MCF 10A (cell line): ENCODE measurements around the gene PRKG1. TPM values are rescaled to one million over a fixed set of nuclear protein-coding genes. Genes with fewer than 3 reads are reported as not detected.

Source experiments
- BruUV-seq: library from RNA; stranded (reverse); fragments of 400-500 nt; replicated peaks from 2 replicates; lab custom pipeline; 2021; lab: Mats Ljungman, UMichigan
- CTCF ChIA-PET: fragments of 300-600 bp; sonication (Branson Sonifier 250); formaldehyde crosslinking; extraction: SDS; loops from one replicate; lab custom pipeline; 2021; ENCODE audit warnings: antibody characterized with exemption, inconsistent platforms; lab: Yijun Ruan, JAX
- POLR2A ChIA-PET: fragments of 300-600, 350-650 bp; sonication (Branson Sonifier 250); formaldehyde crosslinking; extraction: SDS; loops from one replicate; lab custom pipeline; 2020; ENCODE audit warnings: antibody characterized with exemption, inconsistent platforms; lab: Yijun Ruan, JAX
- DNase-seq: peaks from one replicate; pipeline ENCODE4 v3.0.0-alpha.2; 2018; ENCODE audit not compliant: unreplicated experiment
- H3K27ac Mint-ChIP-seq: one replicate; pipeline ENCODE4 v1.8.0; 2022; ENCODE audit warnings: mild to moderate bottlenecking, low read depth, mixed read lengths; ENCODE audit not compliant: unreplicated experiment
- H3K27me3 Mint-ChIP-seq: one replicate; pipeline ENCODE4 v1.8.0; 2022; ENCODE audit warnings: mixed read lengths; ENCODE audit not compliant: insufficient read depth, unreplicated experiment
- H3K36me3 Mint-ChIP-seq: one replicate; pipeline ENCODE4 v1.8.0; 2022; ENCODE audit warnings: mild to moderate bottlenecking, moderate library complexity, mixed read lengths; ENCODE audit not compliant: insufficient read depth, unreplicated experiment
- H3K4me1 Mint-ChIP-seq: one replicate; pipeline ENCODE4 v1.8.0; 2022; ENCODE audit warnings: mixed read lengths; ENCODE audit not compliant: insufficient read depth, unreplicated experiment
- H3K4me3 Mint-ChIP-seq: one replicate; pipeline ENCODE4 v1.8.0; 2022; ENCODE audit warnings: mild to moderate bottlenecking, moderate library complexity, mixed read lengths; ENCODE audit not compliant: unreplicated experiment
- H3K9me3 Mint-ChIP-seq: one replicate; pipeline ENCODE4 v1.8.0; 2022; ENCODE audit warnings: mixed read lengths; ENCODE audit not compliant: unreplicated experiment
- intact Hi-C: fragments of 100-400 bp; cut with micrococcal nuclease; formaldehyde crosslinking; loops from 2 replicates; pipeline ENCODE4 v1.14.1; 2022
- total RNA-seq: library from RNA; stranded (reverse); gene quantifications from 2 replicates; pipeline ENCODE4 v1.2.3, GENCODE V29; 2022
- TF ChIP-seq, protein P1 (sequence below): fragments of 200-600 bp; IDR thresholded peaks from one replicate; pipeline ENCODE4 v1.8.0; 2022; ENCODE audit warnings: antibody characterized with exemption, mild to moderate bottlenecking; ENCODE audit not compliant: unreplicated experiment

Gene PRKG1
- total RNA-seq, 1 experiment from 2014 or later, result 0.09 TPM

DNA sequence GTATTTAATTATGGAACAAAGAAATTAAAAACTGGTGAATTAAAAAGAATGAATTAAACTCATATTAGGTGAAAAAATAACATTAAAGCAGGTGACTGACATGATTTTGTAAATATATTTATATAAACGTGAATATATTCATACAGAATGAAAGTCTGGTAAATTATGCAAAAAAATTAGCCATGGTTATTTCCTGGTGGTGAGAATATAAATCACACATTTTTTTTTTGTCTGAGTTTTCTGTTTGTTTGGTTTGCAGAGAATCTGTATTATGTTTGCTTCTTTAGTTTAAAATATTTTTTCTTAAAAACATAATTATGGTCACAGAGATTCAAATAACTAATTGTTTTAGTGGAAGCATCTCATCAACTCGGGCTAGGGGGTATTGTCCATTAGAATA is 698.1 kb downstream of the PRKG1 start:
- H3K36me3 Mint-ChIP-seq, result no peaks in the 10 kb centered on the region
- H3K4me1 Mint-ChIP-seq, result no peaks in the 10 kb centered on the region
- BruUV-seq, result no TSS peak
- intact Hi-C loops, result no loop called here
- H3K9me3 Mint-ChIP-seq, result no peaks in the 10 kb centered on the region
- no peaks in the 10 kb centered on the region for H3K27me3 Mint-ChIP-seq
- TF ChIP-seq, protein P1, sequence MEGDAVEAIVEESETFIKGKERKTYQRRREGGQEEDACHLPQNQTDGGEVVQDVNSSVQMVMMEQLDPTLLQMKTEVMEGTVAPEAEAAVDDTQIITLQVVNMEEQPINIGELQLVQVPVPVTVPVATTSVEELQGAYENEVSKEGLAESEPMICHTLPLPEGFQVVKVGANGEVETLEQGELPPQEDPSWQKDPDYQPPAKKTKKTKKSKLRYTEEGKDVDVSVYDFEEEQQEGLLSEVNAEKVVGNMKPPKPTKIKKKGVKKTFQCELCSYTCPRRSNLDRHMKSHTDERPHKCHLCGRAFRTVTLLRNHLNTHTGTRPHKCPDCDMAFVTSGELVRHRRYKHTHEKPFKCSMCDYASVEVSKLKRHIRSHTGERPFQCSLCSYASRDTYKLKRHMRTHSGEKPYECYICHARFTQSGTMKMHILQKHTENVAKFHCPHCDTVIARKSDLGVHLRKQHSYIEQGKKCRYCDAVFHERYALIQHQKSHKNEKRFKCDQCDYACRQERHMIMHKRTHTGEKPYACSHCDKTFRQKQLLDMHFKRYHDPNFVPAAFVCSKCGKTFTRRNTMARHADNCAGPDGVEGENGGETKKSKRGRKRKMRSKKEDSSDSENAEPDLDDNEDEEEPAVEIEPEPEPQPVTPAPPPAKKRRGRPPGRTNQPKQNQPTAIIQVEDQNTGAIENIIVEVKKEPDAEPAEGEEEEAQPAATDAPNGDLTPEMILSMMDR, result no peak
- CTCF ChIA-PET, result no interaction called here
- POLR2A ChIA-PET, result no interaction called here
- H3K27ac Mint-ChIP-seq, result no peak overlapping the region
- no peak overlapping the region for H3K4me3 Mint-ChIP-seq
- no peak for DNase-seq

DNA sequence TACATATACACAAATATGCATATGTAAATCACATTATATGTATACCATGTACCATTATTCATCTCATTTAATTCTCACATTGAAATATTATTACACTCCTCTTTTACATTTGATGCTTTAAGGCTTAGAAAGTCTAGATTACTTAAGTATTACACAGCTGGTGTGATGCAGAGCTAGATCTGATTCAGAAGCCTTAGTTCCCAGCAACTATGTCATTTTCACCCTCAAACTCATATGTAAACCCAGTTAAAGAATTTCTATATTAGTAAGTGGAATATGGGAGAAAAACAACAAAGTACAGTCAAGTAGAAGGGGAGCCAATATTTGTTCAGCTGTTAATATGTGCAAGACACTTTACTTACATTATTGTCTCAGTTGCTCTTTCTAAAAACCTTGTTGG is 699.4 kb downstream of the PRKG1 start:
- CTCF ChIA-PET, result interaction anchor here (1.2 to 1.4 kb wide), 2 partner anchors 187 to 352 kb away, joined by 3 to 7 read pairs; no protein-coding TSS in a partner anchor
- DNase-seq, result no peak
- H3K36me3 Mint-ChIP-seq, result no peaks in the 10 kb centered on the region
- BruUV-seq, result no TSS peak
- POLR2A ChIA-PET, result no interaction called here
- no peak overlapping the region for H3K4me3 Mint-ChIP-seq
- no peak overlapping the region for H3K27ac Mint-ChIP-seq
- no peaks in the 10 kb centered on the region for H3K4me1 Mint-ChIP-seq
- intact Hi-C loops, result no loop called here
- no peaks in the 10 kb centered on the region for H3K27me3 Mint-ChIP-seq
- TF ChIP-seq, protein P1, result no peak
- no peaks in the 10 kb centered on the region for H3K9me3 Mint-ChIP-seq

GRCh38 chr10:51783941-51784340 is 709.7 kb downstream of the PRKG1 start:
- DNase-seq, result no peak
- H3K36me3 Mint-ChIP-seq, result no peaks in the 10 kb centered on the region
- no peaks in the 10 kb centered on the region for H3K27me3 Mint-ChIP-seq
- intact Hi-C loops, result no loop called here
- no peak overlapping the region for H3K4me3 Mint-ChIP-seq
- no peaks in the 10 kb centered on the region for H3K9me3 Mint-ChIP-seq
- TF ChIP-seq, protein P1, result no peak
- no peaks in the 10 kb centered on the region for H3K4me1 Mint-ChIP-seq
- H3K27ac Mint-ChIP-seq, result no peak overlapping the region
- ChIA-PET POLR2A (no interaction called here), CTCF (no interaction called here)
- BruUV-seq, result no TSS peak

- H3K27me3 Mint-ChIP-seq, result peaks cover 2% of the 10 kb centered on the region
- H3K4me3 Mint-ChIP-seq, result no peak overlapping the region
- H3K4me1 Mint-ChIP-seq, result no peaks in the 10 kb centered on the region
- peaks cover 8% of the 10 kb centered on the region for H3K36me3 Mint-ChIP-seq
- intact Hi-C loops, result no loop called here
- BruUV-seq, result no TSS peak
- no peak overlapping the region for H3K27ac Mint-ChIP-seq
- ChIA-PET POLR2A (no interaction called here), CTCF (interaction anchor here (0.8 kb wide), 1 partner anchor 848 kb away, joined by 3 read pairs; no protein-coding TSS in a partner anchor)
- no peaks in the 10 kb centered on the region for H3K9me3 Mint-ChIP-seq
- DNase-seq, result no peak
- TF ChIP-seq, protein P1, result no peak
Measured at GRCh38 chr10:51786016-51786683, 711.9 kb downstream of the PRKG1 start.
